Stimulated activated memory B cell treated with anti-CD40 and anti-IgM and Interleukin-4, amounts not matched to agents 10 μg/mL and 1 μg/mL and 100 μg/mL, for 72 hours (primary cell): ENCODE results near the gene LPAR1.

Experiments used
- ATAC-seq: fragments of 150-1000 bp; cut with Tn5 transposase; 2 replicates; pipeline ENCODE4 v1.10.0; 2021
- H3K27ac Mint-ChIP-seq: one replicate; pipeline ENCODE4 v1.8.0; 2022; ENCODE audit warnings: mild to moderate bottlenecking, mixed read lengths
- H3K27me3 Mint-ChIP-seq: one replicate; pipeline ENCODE4 v1.8.0; 2022; ENCODE audit warnings: mixed read lengths
- H3K36me3 Mint-ChIP-seq: one replicate; pipeline ENCODE4 v1.8.0; 2022; ENCODE audit warnings: mixed read lengths
- H3K4me1 Mint-ChIP-seq: one replicate; pipeline ENCODE4 v1.8.0; 2022; ENCODE audit warnings: mixed read lengths
- H3K4me3 Mint-ChIP-seq: one replicate; pipeline ENCODE4 v1.8.0; 2022; ENCODE audit warnings: mild to moderate bottlenecking, moderate library complexity, mixed read lengths
- H3K9me3 Mint-ChIP-seq: one replicate; pipeline ENCODE4 v1.8.0; 2022; ENCODE audit warnings: mixed read lengths

LPAR1 gene

GRCh38 chr9:110936719-110937452 is 101.4 kb downstream of the LPAR1 start:
- Mint-ChIP-seq H3K4me1 (no peaks in the 10 kb centered on the region), H3K4me3 (no peak overlapping the region), H3K36me3 (no peaks in the 10 kb centered on the region)

GRCh38 chr9:110936237-110936636 is 102.0 kb downstream of the LPAR1 start:
- no peaks in the 10 kb centered on the region for H3K27me3 Mint-ChIP-seq
- no peaks in the 10 kb centered on the region for H3K36me3 Mint-ChIP-seq
- no peak overlapping the region for H3K27ac Mint-ChIP-seq
- no peak overlapping the region for H3K4me3 Mint-ChIP-seq
- no peak for ATAC-seq
- no peaks in the 10 kb centered on the region for H3K4me1 Mint-ChIP-seq
- H3K9me3 Mint-ChIP-seq: peaks cover 11% of the 10 kb centered on the region

More at GRCh38 chr9:110936719-110937452, 101.4 kb downstream of the LPAR1 start:
- Mint-ChIP-seq H3K9me3 (peaks cover 11% of the 10 kb centered on the region), H3K27me3 (no peaks in the 10 kb centered on the region), H3K27ac (no peak overlapping the region)
- no peak for ATAC-seq

GRCh38 chr9:110935829-110936228 is 102.4 kb downstream of the LPAR1 start:
- ATAC-seq: no peak
- no peak overlapping the region for H3K4me3 Mint-ChIP-seq
- H3K9me3 Mint-ChIP-seq: peaks cover 11% of the 10 kb centered on the region
- H3K36me3 Mint-ChIP-seq: no peaks in the 10 kb centered on the region
- H3K4me1 Mint-ChIP-seq: no peaks in the 10 kb centered on the region
- H3K27me3 Mint-ChIP-seq: no peaks in the 10 kb centered on the region
- no peak overlapping the region for H3K27ac Mint-ChIP-seq

- Mint-ChIP-seq H3K9me3 (peaks cover 11% of the 10 kb centered on the region), H3K4me3 (no peak overlapping the region), H3K36me3 (no peaks in the 10 kb centered on the region), H3K27ac (no peak overlapping the region), H3K27me3 (no peaks in the 10 kb centered on the region), H3K4me1 (no peaks in the 10 kb centered on the region)
- ATAC-seq: no peak
Measured at GRCh38 chr9:110933350-110934001, 104.8 kb downstream of the LPAR1 start.

- Mint-ChIP-seq H3K9me3 (peaks cover 11% of the 10 kb centered on the region), H3K4me1 (no peaks in the 10 kb centered on the region), H3K27me3 (no peaks in the 10 kb centered on the region), H3K27ac (no peak overlapping the region), H3K36me3 (no peaks in the 10 kb centered on the region), H3K4me3 (no peak overlapping the region)
- no peak for ATAC-seq
Measured at GRCh38 chr9:110932863-110933262, 105.4 kb downstream of the LPAR1 start.

GRCh38 chr9:110928599-110928998 is 109.7 kb downstream of the LPAR1 start:
- Mint-ChIP-seq H3K27me3 (no peaks in the 10 kb centered on the region), H3K36me3 (no peaks in the 10 kb centered on the region), H3K4me1 (no peaks in the 10 kb centered on the region), H3K27ac (no peak overlapping the region), H3K9me3 (peaks cover 5% of the 10 kb centered on the region), H3K4me3 (no peak overlapping the region)
- ATAC-seq: no peak

GRCh38 chr9:110926828-110927487 is 111.3 kb downstream of the LPAR1 start:
- Mint-ChIP-seq H3K9me3 (peaks cover 3% of the 10 kb centered on the region), H3K4me3 (no peak overlapping the region), H3K36me3 (no peaks in the 10 kb centered on the region), H3K27me3 (no peaks in the 10 kb centered on the region), H3K4me1 (no peaks in the 10 kb centered on the region), H3K27ac (no peak overlapping the region)
- ATAC-seq: no peak

GRCh38 chr9:110923601-110924000 is 114.7 kb downstream of the LPAR1 start:
- ATAC-seq: no peak
- Mint-ChIP-seq H3K9me3 (peaks cover 3% of the 10 kb centered on the region), H3K4me3 (no peak overlapping the region), H3K27ac (no peak overlapping the region), H3K4me1 (no peaks in the 10 kb centered on the region), H3K27me3 (no peaks in the 10 kb centered on the region), H3K36me3 (no peaks in the 10 kb centered on the region)

GRCh38 chr9:110922145-110922544 is 116.1 kb downstream of the LPAR1 start:
- no peak overlapping the region for H3K4me3 Mint-ChIP-seq
- H3K27me3 Mint-ChIP-seq: no peaks in the 10 kb centered on the region
- H3K27ac Mint-ChIP-seq: no peak overlapping the region
- no peaks in the 10 kb centered on the region for H3K36me3 Mint-ChIP-seq
- ATAC-seq: no peak
- H3K9me3 Mint-ChIP-seq: peaks cover 3% of the 10 kb centered on the region
- H3K4me1 Mint-ChIP-seq: no peaks in the 10 kb centered on the region

GRCh38 chr9:110921705-110922104 is 116.6 kb downstream of the LPAR1 start:
- no peaks in the 10 kb centered on the region for H3K4me1 Mint-ChIP-seq
- H3K27me3 Mint-ChIP-seq: no peaks in the 10 kb centered on the region
- H3K27ac Mint-ChIP-seq: no peak overlapping the region
- H3K9me3 Mint-ChIP-seq: peaks cover 3% of the 10 kb centered on the region
- no peaks in the 10 kb centered on the region for H3K36me3 Mint-ChIP-seq
- no peak for ATAC-seq
- H3K4me3 Mint-ChIP-seq: no peak overlapping the region

GRCh38 chr9:110919609-110920008 is 118.7 kb downstream of the LPAR1 start:
- ATAC-seq: no peak
- H3K36me3 Mint-ChIP-seq: no peaks in the 10 kb centered on the region
- H3K4me3 Mint-ChIP-seq: no peak overlapping the region
- no peaks in the 10 kb centered on the region for H3K27me3 Mint-ChIP-seq
- no peak overlapping the region for H3K27ac Mint-ChIP-seq
- H3K9me3 Mint-ChIP-seq: peaks cover under 1% of the 10 kb centered on the region
- H3K4me1 Mint-ChIP-seq: no peaks in the 10 kb centered on the region

GRCh38 chr9:110919050-110919435 is 119.2 kb downstream of the LPAR1 start:
- no peak overlapping the region for H3K4me3 Mint-ChIP-seq
- no peak for ATAC-seq
- no peaks in the 10 kb centered on the region for H3K27me3 Mint-ChIP-seq
- no peaks in the 10 kb centered on the region for H3K36me3 Mint-ChIP-seq
- no peaks in the 10 kb centered on the region for H3K4me1 Mint-ChIP-seq
- no peak overlapping the region for H3K27ac Mint-ChIP-seq
- H3K9me3 Mint-ChIP-seq: peaks cover 3% of the 10 kb centered on the region

GRCh38 chr9:110918316-110919049 is 119.8 kb downstream of the LPAR1 start:
- Mint-ChIP-seq H3K4me1 (no peaks in the 10 kb centered on the region), H3K9me3 (peaks cover 4% of the 10 kb centered on the region), H3K36me3 (no peaks in the 10 kb centered on the region), H3K4me3 (no peak overlapping the region), H3K27ac (no peak overlapping the region), H3K27me3 (no peaks in the 10 kb centered on the region)
- ATAC-seq: no peak

- H3K9me3 Mint-ChIP-seq: peaks cover 4% of the 10 kb centered on the region
- no peak overlapping the region for H3K4me3 Mint-ChIP-seq
- H3K27me3 Mint-ChIP-seq: no peaks in the 10 kb centered on the region
- no peak for ATAC-seq
- no peaks in the 10 kb centered on the region for H3K4me1 Mint-ChIP-seq
- H3K27ac Mint-ChIP-seq: no peak overlapping the region
- no peaks in the 10 kb centered on the region for H3K36me3 Mint-ChIP-seq
Measured at GRCh38 chr9:110916403-110916802, 121.9 kb downstream of the LPAR1 start.
